GM23248 (cell line): ENCODE measurements around the gene SSUH2.

Experiments
- EZH2 ChIP-seq: fragments of 200-600 bp; sonication (generic); IDR thresholded peaks from 2 replicates; pipeline ENCODE4 v1.6.1; 2018; ENCODE audit warnings: antibody characterized with exemption, mild to moderate bottlenecking; ENCODE audit not compliant: insufficient read depth, poor library complexity, severe bottlenecking
- EZH2phosphoT487 ChIP-seq: fragments of 200-600 bp; sonication (generic); IDR thresholded peaks from 2 replicates; pipeline ENCODE4 v1.6.1; 2018; ENCODE audit warnings: antibody characterized with exemption, moderate library complexity, mild to moderate bottlenecking, low read depth; ENCODE audit not compliant: insufficient read depth

- no peak for TF ChIP-seq EZH2phosphoT487
- no peak for TF ChIP-seq EZH2
Observed at GRCh38 chr3:8571256-8571655, 73.3 kb downstream of the SSUH2 start.
